Karpas-422 (cell line): Measurements from ENCODE around the gene ADAP1. TPM values are rescaled to one million over a fixed set of nuclear protein-coding genes. Genes with fewer than 3 reads are reported as not detected.

Experiments
- DNase-seq: peaks from one replicate; pipeline ENCODE4 v3.0.0-alpha.2; 2015
- H2AFZ ChIP-seq: fragments of 200-600 bp; sonication (generic); 2 replicates; pipeline ENCODE4 v1.6.1; 2014; ENCODE audit warnings: antibody characterized with exemption, low read length, mixed read lengths
- H3K27ac ChIP-seq: fragments of 200-600 bp; sonication (generic); 2 replicates; pipeline ENCODE4 v1.5.1; 2014; ENCODE audit warnings: mild to moderate bottlenecking, low read length, moderate library complexity
- H3K27me3 ChIP-seq: fragments of 200-600 bp; sonication (generic); 2 replicates; pipeline ENCODE4 v1.6.1; 2014; ENCODE audit warnings: low read length, mixed read lengths
- H3K36me3 ChIP-seq: fragments of 200-600 bp; sonication (generic); 2 replicates; pipeline ENCODE4 v1.6.1; 2014; ENCODE audit warnings: low read length, mixed read lengths; ENCODE audit not compliant: insufficient read depth
- H3K4me1 ChIP-seq: fragments of 200-600 bp; sonication (generic); 2 replicates; pipeline ENCODE4 v1.6.1; 2014; ENCODE audit warnings: mild to moderate bottlenecking, low read length, mixed read lengths
- H3K4me2 ChIP-seq: fragments of 200-600 bp; sonication (generic); 2 replicates; pipeline ENCODE4 v1.6.1; 2014; ENCODE audit warnings: low read length, low read depth, mild to moderate bottlenecking; ENCODE audit not compliant: poor library complexity, severe bottlenecking
- H3K4me3 ChIP-seq: fragments of 200-600 bp; sonication (generic); 2 replicates; pipeline ENCODE4 v1.5.1; 2014; ENCODE audit warnings: mild to moderate bottlenecking, antibody characterized with exemption, low read length, mixed read lengths
- H3K79me2 ChIP-seq: fragments of 200-600 bp; sonication (generic); 2 replicates; pipeline ENCODE4 v1.6.1; 2014; ENCODE audit warnings: mild to moderate bottlenecking, low read length, mixed read lengths
- H3K9ac ChIP-seq: fragments of 200-600 bp; sonication (generic); 2 replicates; pipeline ENCODE4 v1.6.0; 2014; ENCODE audit warnings: low read length
- H3K9me2 ChIP-seq: fragments of 200-600 bp; sonication (generic), shearing (Covaris generic); replicated peaks from 2 replicates; pipeline ENCODE4 v1.6.0; 2014; ENCODE audit warnings: mild to moderate bottlenecking, low read length, moderate library complexity; ENCODE audit not compliant: insufficient read depth
- H3K9me3 ChIP-seq: fragments of 300-700, 200-600 bp; sonication (generic); 2 replicates; pipeline ENCODE4 v1.6.1; 2014; ENCODE audit warnings: low read length, mixed read lengths
- H4K20me1 ChIP-seq: fragments of 200-600 bp; sonication (generic); 2 replicates; pipeline ENCODE4 v1.6.1; 2014; ENCODE audit warnings: mild to moderate bottlenecking, antibody characterized with exemption, low read length, low read depth; ENCODE audit not compliant: insufficient read depth
- total RNA-seq: library from RNA; depleted of rRNA; stranded (reverse); fragments of >200 nt; shearing (Covaris generic); gene quantifications from 2 replicates; pipeline ENCODE4 v1.2.3, GENCODE V29; 2014; ENCODE audit warnings: low replicate concordance; rRNA removed

The ADAP1 gene
- total RNA-seq, 1 experiment from 2014 or later: not detected

- Histone ChIP-seq H3K27ac (no peak overlapping the region), H3K79me2 (no peaks in the 10 kb centered on the region; the same call in 1 of the 2 replicates), H3K9me3 (no peaks in the 10 kb centered on the region), H3K4me3 (no peak overlapping the region), H2AFZ (no peak overlapping the region), H3K36me3 (no peaks in the 10 kb centered on the region; the same call in 1 of the 2 replicates), H3K27me3 (no peaks in the 10 kb centered on the region), H3K9me2 (no peaks in the 10 kb centered on the region), H3K4me1 (no peaks in the 10 kb centered on the region), H3K4me2 (no peak overlapping the region), H3K9ac (no peak overlapping the region), H4K20me1 (no peaks in the 10 kb centered on the region)
- DNase-seq: no peak
These were observed 103.3 kb downstream of the ADAP1 start for GRCh38 chr7:851204-851603.

GRCh38 chr7:849781-850180 lies 104.7 kb downstream of the ADAP1 start:
- Histone ChIP-seq H3K79me2 (peaks cover 4% of the 10 kb centered on the region), H3K36me3 (no peaks in the 10 kb centered on the region; the same call in 1 of the 2 replicates), H2AFZ (no peak overlapping the region), H3K9me2 (no peaks in the 10 kb centered on the region), H3K4me3 (no peak overlapping the region), H4K20me1 (no peaks in the 10 kb centered on the region), H3K27me3 (no peaks in the 10 kb centered on the region), H3K4me2 (no peak overlapping the region), H3K9ac (no peak overlapping the region), H3K4me1 (no peaks in the 10 kb centered on the region), H3K27ac (no peak overlapping the region), H3K9me3 (no peaks in the 10 kb centered on the region)
- DNase-seq: no peak

- H3K36me3 ChIP-seq: no peaks in the 10 kb centered on the region; the same call in none of the 2 replicates
These were observed 105.3 kb downstream of the ADAP1 start for GRCh38 chr7:849145-849544.

More at GRCh38 chr7:849145-849544, 105.3 kb downstream of the ADAP1 start:
- Histone ChIP-seq H3K27ac (no peak overlapping the region), H3K9me3 (no peaks in the 10 kb centered on the region), H3K4me1 (no peaks in the 10 kb centered on the region), H3K79me2 (peaks cover 4% of the 10 kb centered on the region), H3K4me2 (no peak overlapping the region), H3K4me3 (no peak overlapping the region), H3K9ac (no peak overlapping the region), H3K9me2 (no peaks in the 10 kb centered on the region), H4K20me1 (no peaks in the 10 kb centered on the region), H3K27me3 (no peaks in the 10 kb centered on the region), H2AFZ (no peak overlapping the region)
- DNase-seq: no peak

Other genes starting within 250 kb of the ADAP1 start
- gene DNAAF5, start 228.0 kb downstream of the ADAP1 start, total RNA-seq: 21.0 and 22.6 TPM in 2 replicates
- gene PRKAR1B, start 227.4 kb downstream of the ADAP1 start, total RNA-seq: 9.6 and 20.0 TPM in 2 replicates
- 39.6 and 62.1 TPM in 2 replicates for gene SUN1, start 122.2 kb downstream of the ADAP1 start, total RNA-seq
- 16.2 and 33.3 TPM in 2 replicates for gene GET4, start 78.1 kb downstream of the ADAP1 start, total RNA-seq
- 14.5 and 20.5 TPM in 2 replicates for gene COX19, start 20.9 kb upstream of the ADAP1 start, total RNA-seq
- gene CYP2W1, start 28.5 kb upstream of the ADAP1 start, total RNA-seq: not detected in 2 replicates
- 5.5 and 9.2 TPM in 2 replicates for gene GPR146, start 89.9 kb upstream of the ADAP1 start, total RNA-seq
- not detected in 2 replicates for gene GPER1, start 133.4 kb upstream of the ADAP1 start, total RNA-seq
- 5.2 and 11.5 TPM in 2 replicates for gene ZFAND2A, start 205.5 kb upstream of the ADAP1 start, total RNA-seq